ENCODE results near the gene NOC4L. TPM values are rescaled to one million over a fixed set of nuclear protein-coding genes. Genes with fewer than 3 reads are reported as not detected.

The NOC4L gene
- total RNA-seq, 1 experiment from 2014 or later, result 41.4 TPM

GRCh38 chr12:132163911-132164288 is 19.6 kb downstream of the NOC4L start:
- Mint-ChIP-seq H3K36me3 (no peaks in the 10 kb centered on the region), H3K9me3 (peaks cover 15% of the 10 kb centered on the region), H3K27me3 (ENCODE audit: low read depth) (peaks cover 20% of the 10 kb centered on the region), H3K4me1 (no peaks in the 10 kb centered on the region), H3K4me3 (no peak overlapping the region), H3K27ac (no peak overlapping the region)
- TF ChIP-seq CTCF (IDR thresholded peaks at IDR 0.05) (0 out of 2 replicates have a peak, but pooled peaks have one; percentile 18), EMX1 (CRISPR knock-in tag; IDR thresholded peaks at IDR 0.05) (no peak)
- no peak for DNase-seq (ENCODE audit: low spot score)
- no peak for ATAC-seq
- ChIA-PET CTCF (interaction anchor here (1.1 to 3.4 kb wide), 6 partner anchors 11 to 250 kb away, joined by 4 to 32 read pairs (median 14); no protein-coding TSS in a partner anchor), POLR2A (no interaction called here)

- no peak for ATAC-seq
- no peak for DNase-seq (ENCODE audit: low spot score)
- TF ChIP-seq HMGA2 (CRISPR knock-in tag; IDR thresholded peaks at IDR 0.05) (peak; percentile 57; the same call in 1 of the 2 replicates), ZNF281 (CRISPR knock-in tag; IDR thresholded peaks at IDR 0.05) (no peak)
- no peak overlapping the region for H3K27ac Mint-ChIP-seq
- H3K4me1 Mint-ChIP-seq, result no peaks in the 10 kb centered on the region
- H3K36me3 Mint-ChIP-seq, result no peaks in the 10 kb centered on the region
- peaks cover 15% of the 10 kb centered on the region for H3K9me3 Mint-ChIP-seq
- no peak overlapping the region for H3K4me3 Mint-ChIP-seq
- peaks cover 20% of the 10 kb centered on the region for H3K27me3 Mint-ChIP-seq (ENCODE audit: low read depth)
- CTCF ChIA-PET, result interaction anchor here (1.3 kb wide), 1 partner anchor 24 kb away, joined by 4 read pairs; no protein-coding TSS in a partner anchor
- POLR2A ChIA-PET, result no interaction called here
Observed at GRCh38 chr12:132164426-132164825, 20.2 kb downstream of the NOC4L start.

GRCh38 chr12:132165584-132165983 is 21.3 kb downstream of the NOC4L start:
- TF ChIP-seq MAX (CRISPR knock-in tag; IDR thresholded peaks at IDR 0.05), result no peak
- peak; percentile 90 for TF ChIP-seq HMGA2 (CRISPR knock-in tag; IDR thresholded peaks at IDR 0.05)
- ATAC-seq (no peak), DNase-seq (ENCODE audit: low spot score) (no peak)
- H3K4me1 Mint-ChIP-seq, result no peaks in the 10 kb centered on the region
- CTCF ChIA-PET, result no interaction called here
- H3K27me3 Mint-ChIP-seq (ENCODE audit: low read depth), result peaks cover 20% of the 10 kb centered on the region
- H3K4me3 Mint-ChIP-seq, result no peak overlapping the region
- POLR2A ChIA-PET, result no interaction called here
- H3K9me3 Mint-ChIP-seq, result peaks cover 15% of the 10 kb centered on the region
- H3K27ac Mint-ChIP-seq, result no peak overlapping the region
- no peaks in the 10 kb centered on the region for H3K36me3 Mint-ChIP-seq

GRCh38 chr12:132166093-132166492 is 21.8 kb downstream of the NOC4L start:
- no peaks in the 10 kb centered on the region for H3K36me3 Mint-ChIP-seq
- no peak for TF ChIP-seq MAX (CRISPR knock-in tag; IDR thresholded peaks at IDR 0.05)
- no peak for TF ChIP-seq NR3C1 (CRISPR knock-in tag; conservative IDR thresholded peaks at IDR 0.05; ENCODE audit: low read depth)
- no peak for TF ChIP-seq GABPB1 (CRISPR knock-in tag; IDR thresholded peaks at IDR 0.05)
- TF ChIP-seq ZMAT4 (CRISPR knock-in tag; IDR thresholded peaks at IDR 0.05), result no peak
- TF ChIP-seq STAT6 (CRISPR knock-in tag; conservative IDR thresholded peaks at IDR 0.05; ENCODE audit: low read depth), result no peak
- TF ChIP-seq ESRRA (CRISPR knock-in tag; IDR thresholded peaks at IDR 0.05; ENCODE audit: borderline replicate concordance), result no peak
- TF ChIP-seq ZNF532 (CRISPR knock-in tag; IDR thresholded peaks at IDR 0.05; ENCODE audit: borderline replicate concordance), result no peak

More at GRCh38 chr12:132166093-132166492, 21.8 kb downstream of the NOC4L start:
- H3K9me3 Mint-ChIP-seq, result peaks cover 15% of the 10 kb centered on the region
- POLR2A ChIA-PET, result no interaction called here
- no peak for DNase-seq (ENCODE audit: low spot score)
- H3K27me3 Mint-ChIP-seq (ENCODE audit: low read depth), result peaks cover 20% of the 10 kb centered on the region
- ATAC-seq, result no peak
- H3K27ac Mint-ChIP-seq, result no peak overlapping the region
- no peak overlapping the region for H3K4me3 Mint-ChIP-seq
- CTCF ChIA-PET, result no interaction called here
- no peaks in the 10 kb centered on the region for H3K4me1 Mint-ChIP-seq
